Measurements from ENCODE around the gene DOK4.

- TF ChIP-seq CTCF (IDR thresholded peaks at IDR 0.05) (no peak), ZFX (IDR thresholded peaks at IDR 0.05; ENCODE audit: borderline replicate concordance) (no peak)
Measured at GRCh38 chr16:57447186-57447962, 38.9 kb downstream of the DOK4 start, which contains the start of the genes CIAPIN1 and COQ9.

All from 22Rv1 (cell line).